Measurements from ENCODE around the gene CRADD.

CRADD gene

DNA sequence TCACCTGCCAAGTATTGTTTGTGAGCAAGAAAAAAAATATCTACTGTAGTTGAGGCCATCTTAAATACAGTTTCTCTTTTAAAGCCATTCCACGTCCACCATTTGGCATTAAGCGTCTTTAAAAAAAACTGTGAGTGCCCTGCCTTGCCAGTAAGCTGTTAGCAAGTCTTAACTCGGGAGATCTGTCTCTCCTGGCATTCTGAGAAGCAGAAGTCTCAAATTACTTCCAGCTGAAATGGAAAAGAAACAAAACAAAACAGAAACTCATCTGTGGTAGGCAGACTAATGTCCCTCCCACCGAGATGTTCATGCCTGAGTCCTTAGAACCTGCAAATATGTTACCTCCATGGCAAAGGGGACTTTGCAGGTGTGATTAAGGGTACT lies 126.2 kb downstream of the CRADD start:
- H3K27me3 ChIP-seq (ENCODE audit: insufficient read depth, poor library complexity, severe bottlenecking) = no peaks in the 10 kb centered on the region
- no peak for TF ChIP-seq POLR2AphosphoS5 (IDR thresholded peaks at IDR 0.05; ENCODE audit: low read depth)
- TF ChIP-seq, protein P1, sequence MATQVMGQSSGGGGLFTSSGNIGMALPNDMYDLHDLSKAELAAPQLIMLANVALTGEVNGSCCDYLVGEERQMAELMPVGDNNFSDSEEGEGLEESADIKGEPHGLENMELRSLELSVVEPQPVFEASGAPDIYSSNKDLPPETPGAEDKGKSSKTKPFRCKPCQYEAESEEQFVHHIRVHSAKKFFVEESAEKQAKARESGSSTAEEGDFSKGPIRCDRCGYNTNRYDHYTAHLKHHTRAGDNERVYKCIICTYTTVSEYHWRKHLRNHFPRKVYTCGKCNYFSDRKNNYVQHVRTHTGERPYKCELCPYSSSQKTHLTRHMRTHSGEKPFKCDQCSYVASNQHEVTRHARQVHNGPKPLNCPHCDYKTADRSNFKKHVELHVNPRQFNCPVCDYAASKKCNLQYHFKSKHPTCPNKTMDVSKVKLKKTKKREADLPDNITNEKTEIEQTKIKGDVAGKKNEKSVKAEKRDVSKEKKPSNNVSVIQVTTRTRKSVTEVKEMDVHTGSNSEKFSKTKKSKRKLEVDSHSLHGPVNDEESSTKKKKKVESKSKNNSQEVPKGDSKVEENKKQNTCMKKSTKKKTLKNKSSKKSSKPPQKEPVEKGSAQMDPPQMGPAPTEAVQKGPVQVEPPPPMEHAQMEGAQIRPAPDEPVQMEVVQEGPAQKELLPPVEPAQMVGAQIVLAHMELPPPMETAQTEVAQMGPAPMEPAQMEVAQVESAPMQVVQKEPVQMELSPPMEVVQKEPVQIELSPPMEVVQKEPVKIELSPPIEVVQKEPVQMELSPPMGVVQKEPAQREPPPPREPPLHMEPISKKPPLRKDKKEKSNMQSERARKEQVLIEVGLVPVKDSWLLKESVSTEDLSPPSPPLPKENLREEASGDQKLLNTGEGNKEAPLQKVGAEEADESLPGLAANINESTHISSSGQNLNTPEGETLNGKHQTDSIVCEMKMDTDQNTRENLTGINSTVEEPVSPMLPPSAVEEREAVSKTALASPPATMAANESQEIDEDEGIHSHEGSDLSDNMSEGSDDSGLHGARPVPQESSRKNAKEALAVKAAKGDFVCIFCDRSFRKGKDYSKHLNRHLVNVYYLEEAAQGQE (IDR thresholded peaks at IDR 0.05; ENCODE audit: insufficient replicate concordance, low read depth) = no peak
- no peak for TF ChIP-seq SPI1 (IDR thresholded peaks at IDR 0.05; ENCODE audit: borderline replicate concordance, low read depth)
- TF ChIP-seq, protein P2, sequence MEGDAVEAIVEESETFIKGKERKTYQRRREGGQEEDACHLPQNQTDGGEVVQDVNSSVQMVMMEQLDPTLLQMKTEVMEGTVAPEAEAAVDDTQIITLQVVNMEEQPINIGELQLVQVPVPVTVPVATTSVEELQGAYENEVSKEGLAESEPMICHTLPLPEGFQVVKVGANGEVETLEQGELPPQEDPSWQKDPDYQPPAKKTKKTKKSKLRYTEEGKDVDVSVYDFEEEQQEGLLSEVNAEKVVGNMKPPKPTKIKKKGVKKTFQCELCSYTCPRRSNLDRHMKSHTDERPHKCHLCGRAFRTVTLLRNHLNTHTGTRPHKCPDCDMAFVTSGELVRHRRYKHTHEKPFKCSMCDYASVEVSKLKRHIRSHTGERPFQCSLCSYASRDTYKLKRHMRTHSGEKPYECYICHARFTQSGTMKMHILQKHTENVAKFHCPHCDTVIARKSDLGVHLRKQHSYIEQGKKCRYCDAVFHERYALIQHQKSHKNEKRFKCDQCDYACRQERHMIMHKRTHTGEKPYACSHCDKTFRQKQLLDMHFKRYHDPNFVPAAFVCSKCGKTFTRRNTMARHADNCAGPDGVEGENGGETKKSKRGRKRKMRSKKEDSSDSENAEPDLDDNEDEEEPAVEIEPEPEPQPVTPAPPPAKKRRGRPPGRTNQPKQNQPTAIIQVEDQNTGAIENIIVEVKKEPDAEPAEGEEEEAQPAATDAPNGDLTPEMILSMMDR (IDR thresholded peaks at IDR 0.05; ENCODE audit: insufficient read depth, low read length) = no peak
- no peak for TF ChIP-seq GABPA (IDR thresholded peaks at IDR 0.05; ENCODE audit: low read depth)
- no peak for DNase-seq (ENCODE audit: low read depth in 1 of 2, low spot score in 1 of 2)
- no peak overlapping the region for H3K27ac ChIP-seq (replicated peaks)
- H3K4me3 ChIP-seq (replicated peaks; ENCODE audit: insufficient read depth, low read length) = no peak overlapping the region

DNA sequence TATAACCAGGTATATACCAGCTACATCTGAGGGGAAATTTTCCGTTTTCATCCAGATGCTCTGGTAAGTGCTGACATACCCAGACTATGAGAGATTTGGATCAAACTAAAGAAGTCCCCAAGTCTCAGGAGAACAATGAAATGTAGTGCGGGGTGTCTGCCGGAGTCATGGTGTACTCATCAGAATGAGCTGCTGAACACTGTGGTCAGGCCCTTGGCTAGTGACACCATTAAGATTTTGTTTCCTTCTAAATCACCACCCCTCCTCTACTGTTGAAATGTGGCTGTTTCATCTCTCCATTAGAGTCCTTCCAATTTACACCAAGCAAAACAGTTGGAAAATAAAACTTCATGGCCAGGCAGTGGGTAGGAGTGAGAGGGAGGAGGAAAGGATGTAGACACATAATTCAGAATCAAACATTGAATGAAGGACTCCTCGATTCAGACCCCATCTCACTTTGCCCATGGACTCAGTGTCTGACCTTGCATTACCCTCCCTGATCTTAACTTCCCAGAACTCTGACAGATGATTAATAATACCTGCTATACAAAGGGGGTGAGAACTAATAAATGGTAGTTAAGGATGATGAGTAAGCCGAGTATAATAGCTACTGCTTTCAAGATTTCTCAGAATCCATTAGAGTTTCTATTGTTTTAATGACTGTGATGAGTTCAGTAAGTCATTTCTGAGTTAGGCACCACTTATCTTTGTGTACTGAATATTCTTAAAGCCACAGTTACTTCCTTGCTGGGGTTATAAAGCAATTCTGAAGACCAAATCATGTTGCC lies 127.4 kb downstream of the CRADD start:
- no peak overlapping the region for H3K4me3 ChIP-seq (replicated peaks; ENCODE audit: insufficient read depth, low read length)
- no peak for DNase-seq (ENCODE audit: low read depth in 1 of 2, low spot score in 1 of 2)
- TF ChIP-seq GABPA (IDR thresholded peaks at IDR 0.05; ENCODE audit: low read depth) = no peak
- TF ChIP-seq, protein P1 (IDR thresholded peaks at IDR 0.05; ENCODE audit: insufficient replicate concordance, low read depth) = no peak
- no peak for TF ChIP-seq POLR2AphosphoS5 (IDR thresholded peaks at IDR 0.05; ENCODE audit: low read depth)
- TF ChIP-seq, protein P2 (IDR thresholded peaks at IDR 0.05; ENCODE audit: insufficient read depth, low read length) = no peak
- no peak for TF ChIP-seq SPI1 (IDR thresholded peaks at IDR 0.05; ENCODE audit: borderline replicate concordance, low read depth)
- H3K27ac ChIP-seq (replicated peaks) = no peak overlapping the region
- no peaks in the 10 kb centered on the region for H3K27me3 ChIP-seq (ENCODE audit: insufficient read depth, poor library complexity, severe bottlenecking)

DNA sequence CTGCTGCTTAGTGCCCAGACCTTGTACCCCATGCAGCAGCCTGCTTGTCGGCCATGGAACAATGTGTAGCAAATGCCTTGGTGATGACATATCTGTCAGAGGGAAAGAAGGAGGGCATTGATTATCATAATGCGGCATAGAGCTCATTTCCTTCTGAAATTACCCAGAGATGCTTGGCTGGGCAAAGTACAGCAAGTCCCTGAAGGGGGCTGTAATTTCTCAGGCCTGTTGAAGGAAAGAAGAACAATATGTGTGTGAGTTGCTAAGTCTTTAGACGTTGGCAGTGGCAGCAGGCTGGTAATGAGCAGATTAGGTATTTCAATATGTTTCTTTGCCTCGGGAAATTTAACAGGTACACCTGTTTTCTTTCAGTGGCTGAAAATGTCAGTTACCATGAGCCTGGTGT lies 128.6 kb downstream of the CRADD start:
- no peak overlapping the region for H3K27ac ChIP-seq (replicated peaks)
- DNase-seq (ENCODE audit: low read depth in 1 of 2, low spot score in 1 of 2) = no peak
- no peak overlapping the region for H3K4me3 ChIP-seq (replicated peaks; ENCODE audit: insufficient read depth, low read length)
- TF ChIP-seq, protein P1 (IDR thresholded peaks at IDR 0.05; ENCODE audit: insufficient replicate concordance, low read depth) = no peak
- TF ChIP-seq POLR2AphosphoS5 (IDR thresholded peaks at IDR 0.05; ENCODE audit: low read depth) (no peak), GABPA (IDR thresholded peaks at IDR 0.05; ENCODE audit: low read depth) (no peak), SPI1 (IDR thresholded peaks at IDR 0.05; ENCODE audit: borderline replicate concordance, low read depth) (no peak)
- no peaks in the 10 kb centered on the region for H3K27me3 ChIP-seq (ENCODE audit: insufficient read depth, poor library complexity, severe bottlenecking)
